HG03108 (cell line): Measurements from ENCODE around the gene ZRANB3.
"Not testable (repeated sequence)": the region's sequence is repeated elsewhere in the genome, so short reads cannot be mapped to it uniquely, and the experiment has no call there.

Source experiments
- ATAC-seq: cut with Tn5 transposase; IDR thresholded peaks from one replicate; pipeline ENCODE4 v1.9.1; 2021; ENCODE audit warnings: moderate library complexity; ENCODE audit not compliant: unreplicated experiment

The ZRANB3 gene

GRCh38 chr2:135530313-135531230 lies at the start of gene ZRANB3:
ZRANB3 (minus strand) TSS chr2:135531218.
- ATAC-seq, result peak; percentile 61

- ATAC-seq, result no peak
Measured at GRCh38 chr2:135573620-135574019, 42.6 kb upstream of the ZRANB3 start.

- no peak for ATAC-seq
Measured at GRCh38 chr2:135570884-135571283, 39.9 kb upstream of the ZRANB3 start.

GRCh38 chr2:135563793-135564192 lies 32.8 kb upstream of the ZRANB3 start:
- no peak for ATAC-seq

GRCh38 chr2:135561925-135562324 lies 30.9 kb upstream of the ZRANB3 start:
- ATAC-seq, result no peak

- ATAC-seq, result no peak
Measured at GRCh38 chr2:135557530-135557929, 26.5 kb upstream of the ZRANB3 start.

GRCh38 chr2:135555311-135555710 lies 24.3 kb upstream of the ZRANB3 start:
- no peak for ATAC-seq

- no peak for ATAC-seq
Measured at GRCh38 chr2:135552887-135553286, 21.9 kb upstream of the ZRANB3 start.

GRCh38 chr2:135551356-135551755 lies 20.3 kb upstream of the ZRANB3 start:
- ATAC-seq, result no peak

GRCh38 chr2:135547311-135547710 lies 16.3 kb upstream of the ZRANB3 start:
- ATAC-seq, result no peak

GRCh38 chr2:135546436-135546835 lies 15.4 kb upstream of the ZRANB3 start:
- no peak for ATAC-seq

- ATAC-seq, result not testable (repeated sequence)
Measured at GRCh38 chr2:135533545-135533944, 2.5 kb upstream of the ZRANB3 start.

- no peak for ATAC-seq
Measured at GRCh38 chr2:135532581-135532980, 1.6 kb upstream of the ZRANB3 start.

- ATAC-seq, result peak; percentile 80
Measured at GRCh38 chr2:135531231-135532197, 496 bp upstream of the ZRANB3 start, which contains the start of gene R3HDM1. R3HDM1 (plus strand) TSS chr2:135531484; CDS start chr2:135604846, 73,362 bp downstream.

- ATAC-seq, result no peak
Measured at GRCh38 chr2:135528006-135528405, 3.0 kb downstream of the ZRANB3 start.

- ATAC-seq, result no peak
Measured at GRCh38 chr2:135525786-135526185, 5.2 kb downstream of the ZRANB3 start.

- no peak for ATAC-seq
Measured at GRCh38 chr2:135512099-135512498, 18.9 kb downstream of the ZRANB3 start.

GRCh38 chr2:135510577-135510976 lies 20.4 kb downstream of the ZRANB3 start:
- no peak for ATAC-seq

- ATAC-seq, result no peak
Measured at GRCh38 chr2:135504811-135505210, 26.2 kb downstream of the ZRANB3 start.

- ATAC-seq, result not testable (repeated sequence)
Measured at GRCh38 chr2:135498588-135498987, 32.4 kb downstream of the ZRANB3 start.

GRCh38 chr2:135494917-135495316 lies 36.1 kb downstream of the ZRANB3 start:
- no peak for ATAC-seq
